ENCODE data around the gene PARM1.

Gene PARM1

GRCh38 chr4:74906771-74907170 lies 26.1 kb upstream of the PARM1 start:
- H3K36me3 ChIP-seq (ENCODE audit: control insufficient read depth in 2 of 2, insufficient read depth in 2 of 2, low read length in 2 of 2) = no peaks in the 10 kb centered on the region
- H3K4me1 ChIP-seq (ENCODE audit: control insufficient read depth in 2 of 2, insufficient read depth in 2 of 2, low read length in 2 of 2) = no peaks in the 10 kb centered on the region

GRCh38 chr4:74919783-74920182 lies 13.1 kb upstream of the PARM1 start:
- Histone ChIP-seq H3K4me3 (ENCODE audit: low read length in 2 of 2) (no peak overlapping the region), H3K36me3 (ENCODE audit: control insufficient read depth in 2 of 2, insufficient read depth in 2 of 2, low read length in 2 of 2) (no peaks in the 10 kb centered on the region), H3K9ac (ENCODE audit: low read depth in 1 of 2, low read length in 2 of 2) (no peak overlapping the region), H3K9me3 (ENCODE audit: control insufficient read depth in 2 of 2, low read length in 2 of 2) (no peaks in the 10 kb centered on the region), H3K27ac (ENCODE audit: low read depth in 2 of 2, low read length in 2 of 2) (no peak overlapping the region), H3K4me1 (ENCODE audit: control insufficient read depth in 2 of 2, insufficient read depth in 2 of 2, low read length in 2 of 2) (no peaks in the 10 kb centered on the region), H3K27me3 (ENCODE audit: control insufficient read depth in 2 of 2, insufficient read depth in 2 of 2, low read length in 2 of 2) (peaks cover 0 to 2% of the 10 kb centered on the region in 2 donors)

More at GRCh38 chr4:74906771-74907170, 26.1 kb upstream of the PARM1 start:
- H3K9ac ChIP-seq (ENCODE audit: low read depth in 1 of 2, low read length in 2 of 2) = no peak overlapping the region
- no peaks in the 10 kb centered on the region for H3K9me3 ChIP-seq (ENCODE audit: control insufficient read depth in 2 of 2, low read length in 2 of 2)
- H3K4me3 ChIP-seq (ENCODE audit: low read length in 2 of 2) = no peak overlapping the region
- no peaks in the 10 kb centered on the region for H3K27me3 ChIP-seq (ENCODE audit: control insufficient read depth in 2 of 2, insufficient read depth in 2 of 2, low read length in 2 of 2)
- H3K27ac ChIP-seq (ENCODE audit: low read depth in 2 of 2, low read length in 2 of 2) = no peak overlapping the region

- Histone ChIP-seq H3K9me3 (ENCODE audit: control insufficient read depth in 2 of 2, low read length in 2 of 2) (no peaks in the 10 kb centered on the region), H3K4me3 (ENCODE audit: low read length in 2 of 2) (no peak overlapping the region), H3K9ac (ENCODE audit: low read depth in 1 of 2, low read length in 2 of 2) (no peak overlapping the region), H3K36me3 (ENCODE audit: control insufficient read depth in 2 of 2, insufficient read depth in 2 of 2, low read length in 2 of 2) (no peaks in the 10 kb centered on the region), H3K27me3 (ENCODE audit: control insufficient read depth in 2 of 2, insufficient read depth in 2 of 2, low read length in 2 of 2) (peaks cover 0 to 2% of the 10 kb centered on the region in 2 donors), H3K27ac (ENCODE audit: low read depth in 2 of 2, low read length in 2 of 2) (no peak overlapping the region), H3K4me1 (ENCODE audit: control insufficient read depth in 2 of 2, insufficient read depth in 2 of 2, low read length in 2 of 2) (no peaks in the 10 kb centered on the region)
Observed at GRCh38 chr4:74920704-74921103, 12.2 kb upstream of the PARM1 start.

- Histone ChIP-seq H3K27ac (ENCODE audit: low read depth in 2 of 2, low read length in 2 of 2) (no peak overlapping the region), H3K27me3 (ENCODE audit: control insufficient read depth in 2 of 2, insufficient read depth in 2 of 2, low read length in 2 of 2) (no peaks in the 10 kb centered on the region), H3K4me1 (ENCODE audit: control insufficient read depth in 2 of 2, insufficient read depth in 2 of 2, low read length in 2 of 2) (no peaks in the 10 kb centered on the region), H3K4me3 (ENCODE audit: low read length in 2 of 2) (no peak overlapping the region), H3K9ac (ENCODE audit: low read depth in 1 of 2, low read length in 2 of 2) (no peak overlapping the region), H3K9me3 (ENCODE audit: control insufficient read depth in 2 of 2, low read length in 2 of 2) (no peaks in the 10 kb centered on the region), H3K36me3 (ENCODE audit: control insufficient read depth in 2 of 2, insufficient read depth in 2 of 2, low read length in 2 of 2) (no peaks in the 10 kb centered on the region)
Observed at GRCh38 chr4:74921490-74921889, 11.4 kb upstream of the PARM1 start.

- Histone ChIP-seq H3K27me3 (ENCODE audit: control insufficient read depth in 2 of 2, insufficient read depth in 2 of 2, low read length in 2 of 2) (no peaks in the 10 kb centered on the region), H3K36me3 (ENCODE audit: control insufficient read depth in 2 of 2, insufficient read depth in 2 of 2, low read length in 2 of 2) (no peaks in the 10 kb centered on the region), H3K27ac (ENCODE audit: low read depth in 2 of 2, low read length in 2 of 2) (no peak overlapping the region), H3K4me3 (ENCODE audit: low read length in 2 of 2) (no peak overlapping the region), H3K9ac (ENCODE audit: low read depth in 1 of 2, low read length in 2 of 2) (no peak overlapping the region), H3K4me1 (ENCODE audit: control insufficient read depth in 2 of 2, insufficient read depth in 2 of 2, low read length in 2 of 2) (no peaks in the 10 kb centered on the region), H3K9me3 (ENCODE audit: control insufficient read depth in 2 of 2, low read length in 2 of 2) (no peaks in the 10 kb centered on the region)
Observed at GRCh38 chr4:74926007-74926406, 6.9 kb upstream of the PARM1 start.

- no peaks in the 10 kb centered on the region for H3K27me3 ChIP-seq (ENCODE audit: control insufficient read depth in 2 of 2, insufficient read depth in 2 of 2, low read length in 2 of 2)
- peaks cover 2 to 3% of the 10 kb centered on the region in 2 donors for H3K4me1 ChIP-seq (ENCODE audit: control insufficient read depth in 2 of 2, insufficient read depth in 2 of 2, low read length in 2 of 2)
- H3K36me3 ChIP-seq (ENCODE audit: control insufficient read depth in 2 of 2, insufficient read depth in 2 of 2, low read length in 2 of 2) = no peaks in the 10 kb centered on the region
- H3K4me3 ChIP-seq (ENCODE audit: low read length in 2 of 2) = no peak overlapping the region
- H3K27ac ChIP-seq (ENCODE audit: low read depth in 2 of 2, low read length in 2 of 2) = no peak overlapping the region
- no peak overlapping the region for H3K9ac ChIP-seq (ENCODE audit: low read depth in 1 of 2, low read length in 2 of 2)
- no peaks in the 10 kb centered on the region for H3K9me3 ChIP-seq (ENCODE audit: control insufficient read depth in 2 of 2, low read length in 2 of 2)
Observed at GRCh38 chr4:74930162-74930561, 2.8 kb upstream of the PARM1 start.

- H3K27ac ChIP-seq (ENCODE audit: low read depth in 2 of 2, low read length in 2 of 2) = no peak overlapping the region
- H3K27me3 ChIP-seq (ENCODE audit: control insufficient read depth in 2 of 2, insufficient read depth in 2 of 2, low read length in 2 of 2) = no peaks in the 10 kb centered on the region
- peaks cover 2 to 3% of the 10 kb centered on the region in 2 donors for H3K4me1 ChIP-seq (ENCODE audit: control insufficient read depth in 2 of 2, insufficient read depth in 2 of 2, low read length in 2 of 2)
- no peak overlapping the region for H3K4me3 ChIP-seq (ENCODE audit: low read length in 2 of 2)
- no peaks in the 10 kb centered on the region for H3K36me3 ChIP-seq (ENCODE audit: control insufficient read depth in 2 of 2, insufficient read depth in 2 of 2, low read length in 2 of 2)
- H3K9me3 ChIP-seq (ENCODE audit: control insufficient read depth in 2 of 2, low read length in 2 of 2) = no peaks in the 10 kb centered on the region
- H3K9ac ChIP-seq (ENCODE audit: low read depth in 1 of 2, low read length in 2 of 2) = no peak overlapping the region
Observed at GRCh38 chr4:74931376-74931775, 1.5 kb upstream of the PARM1 start.

GRCh38 chr4:74932010-74932409 lies 906 bp upstream of the PARM1 start:
- Histone ChIP-seq H3K27ac (ENCODE audit: low read depth in 2 of 2, low read length in 2 of 2) (no peak overlapping the region), H3K4me1 (ENCODE audit: control insufficient read depth in 2 of 2, insufficient read depth in 2 of 2, low read length in 2 of 2) (peaks cover 2 to 3% of the 10 kb centered on the region in 2 donors), H3K9me3 (ENCODE audit: control insufficient read depth in 2 of 2, low read length in 2 of 2) (no peaks in the 10 kb centered on the region), H3K4me3 (ENCODE audit: low read length in 2 of 2) (no peak overlapping the region), H3K27me3 (ENCODE audit: control insufficient read depth in 2 of 2, insufficient read depth in 2 of 2, low read length in 2 of 2) (no peaks in the 10 kb centered on the region), H3K9ac (ENCODE audit: low read depth in 1 of 2, low read length in 2 of 2) (no peak overlapping the region), H3K36me3 (ENCODE audit: control insufficient read depth in 2 of 2, insufficient read depth in 2 of 2, low read length in 2 of 2) (no peaks in the 10 kb centered on the region)

- Histone ChIP-seq H3K27me3 (ENCODE audit: control insufficient read depth in 2 of 2, insufficient read depth in 2 of 2, low read length in 2 of 2) (no peaks in the 10 kb centered on the region), H3K9ac (ENCODE audit: low read depth in 1 of 2, low read length in 2 of 2) (peak overlapping the region; percentile 84 to 89), H3K27ac (ENCODE audit: low read depth in 2 of 2, low read length in 2 of 2) (peak overlapping the region; percentile 84 to 91)
Observed at GRCh38 chr4:74933562-74934015, 673 bp downstream of the PARM1 start.

GRCh38 chr4:74934016-74934831 lies 1.3 kb downstream of the PARM1 start:
- Histone ChIP-seq H3K27me3 (ENCODE audit: control insufficient read depth in 2 of 2, insufficient read depth in 2 of 2, low read length in 2 of 2) (no peaks in the 10 kb centered on the region), H3K9ac (ENCODE audit: low read depth in 1 of 2, low read length in 2 of 2) (peak overlapping the region; percentile 84 to 89), H3K4me1 (ENCODE audit: control insufficient read depth in 2 of 2, insufficient read depth in 2 of 2, low read length in 2 of 2) (peaks cover 2 to 3% of the 10 kb centered on the region in 2 donors), H3K9me3 (ENCODE audit: control insufficient read depth in 2 of 2, low read length in 2 of 2) (no peaks in the 10 kb centered on the region), H3K4me3 (ENCODE audit: low read length in 2 of 2) (peak overlapping the region; percentile 73 to 86), H3K27ac (ENCODE audit: low read depth in 2 of 2, low read length in 2 of 2) (peak overlapping the region; percentile 84 to 91), H3K36me3 (ENCODE audit: control insufficient read depth in 2 of 2, insufficient read depth in 2 of 2, low read length in 2 of 2) (no peaks in the 10 kb centered on the region)

More at GRCh38 chr4:74933562-74934015, 673 bp downstream of the PARM1 start:
- peak overlapping the region; percentile 73 to 86 for H3K4me3 ChIP-seq (ENCODE audit: low read length in 2 of 2)
- H3K9me3 ChIP-seq (ENCODE audit: control insufficient read depth in 2 of 2, low read length in 2 of 2) = no peaks in the 10 kb centered on the region
- no peaks in the 10 kb centered on the region for H3K36me3 ChIP-seq (ENCODE audit: control insufficient read depth in 2 of 2, insufficient read depth in 2 of 2, low read length in 2 of 2)
- H3K4me1 ChIP-seq (ENCODE audit: control insufficient read depth in 2 of 2, insufficient read depth in 2 of 2, low read length in 2 of 2) = peaks cover 2 to 3% of the 10 kb centered on the region in 2 donors

All from mucosa of rectum (tissue), 2 donors.